ENCODE data around the gene MORC2. TPM values are rescaled to one million over a fixed set of nuclear protein-coding genes. Genes with fewer than 3 reads are reported as not detected.

Gene MORC2
- total and polyA plus RNA-seq, 2 of the 13 experiments (the other 11 are each of a cell fraction or from before 2014, with no cell fraction given) = 11.9 to 18.3 TPM

DNA sequence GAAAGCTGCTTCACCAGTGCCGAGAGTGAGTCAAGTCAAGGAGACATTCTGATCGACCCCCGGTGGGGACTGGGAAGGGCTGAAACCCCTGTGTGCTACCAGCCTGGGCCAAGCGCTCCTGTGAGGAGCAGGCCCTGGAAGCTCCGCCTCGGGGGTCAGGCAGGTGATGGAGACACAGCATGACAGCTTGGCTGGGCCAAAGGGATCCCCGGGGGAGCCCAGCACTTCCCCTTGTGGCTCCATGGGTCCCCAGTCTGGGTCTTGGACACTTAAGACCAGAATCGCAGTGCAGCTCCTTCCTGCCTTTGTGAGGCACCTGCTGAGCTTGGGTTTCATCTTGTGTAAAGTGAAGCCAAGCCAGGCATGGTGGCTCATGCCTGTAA, 89.2 kb downstream of the MORC2 start:
- peak overlapping the region in 1 of 3 experiments; percentile 40; a peak in 1 of 6 replicates for H3K4me3 ChIP-seq (replicated peaks in 1 of 3; ENCODE audit: insufficient read depth in 1 of 3, low read depth in 2 of 3, low read length in 3 of 3)
- in situ Hi-C loops (cut with HindIII; ENCODE audit: extremely low pct_ligation_motif_present, low pct_unique_long_range_greater_than_20kb) = no loop called here
- H2AFZ ChIP-seq (ENCODE audit: low read length) = no peak overlapping the region
- ATAC-seq (no peak), DNase-seq (ENCODE audit: low spot score) (no peak), FAIRE-seq (no peak)
- no peaks in the 10 kb centered on the region for H3K36me3 ChIP-seq (replicated peaks in 1 of 2; ENCODE audit: control insufficient read depth in 1 of 2, insufficient read depth in 2 of 2, low read length in 2 of 2)
- peak overlapping the region; percentile 43; the same call in 1 of the 2 replicates for H3K9ac ChIP-seq (ENCODE audit: insufficient read depth, low read depth, low read length)
- WGBS (ENCODE audit: low lambda C conversion rate) = 0% methylated on average over 1 of the region's 8 CpGs
- ChIA-PET CTCF (ENCODE audit: low intra/inter-chr PET ratio, low total read pairs) (no interaction called here), POLR2A (no interaction called here)
- no peak overlapping the region for H3K27ac ChIP-seq (ENCODE audit: extremely low read length, insufficient read depth, low read length)
- H3K4me2 ChIP-seq (ENCODE audit: low read depth, low read length) = peak overlapping the region; percentile 57
- H3K9me3 ChIP-seq (ENCODE audit: low read length) = no peaks in the 10 kb centered on the region
- H4K20me1 ChIP-seq (ENCODE audit: insufficient read depth, low read length) = no peaks in the 10 kb centered on the region
- BruUV-seq (replicated peaks) = no TSS peak
- H3K27me3 ChIP-seq (ENCODE audit: control insufficient read depth in 1 of 2, insufficient read depth in 2 of 2, low read length in 2 of 2) = peaks cover 2 to 21% of the 10 kb centered on the region in 2 experiments; a peak in 3 of 5 replicates
- H3K4me1 ChIP-seq (ENCODE audit: insufficient read depth, low read length) = peaks cover 58% of the 10 kb centered on the region
- no peaks in the 10 kb centered on the region for H3K79me2 ChIP-seq (ENCODE audit: insufficient read depth, low read length)
- intact Hi-C loops (cut with micrococcal nuclease; ENCODE audit: unreplicated experiment) = no loop called here
- TF ChIP-seq, protein P1, sequence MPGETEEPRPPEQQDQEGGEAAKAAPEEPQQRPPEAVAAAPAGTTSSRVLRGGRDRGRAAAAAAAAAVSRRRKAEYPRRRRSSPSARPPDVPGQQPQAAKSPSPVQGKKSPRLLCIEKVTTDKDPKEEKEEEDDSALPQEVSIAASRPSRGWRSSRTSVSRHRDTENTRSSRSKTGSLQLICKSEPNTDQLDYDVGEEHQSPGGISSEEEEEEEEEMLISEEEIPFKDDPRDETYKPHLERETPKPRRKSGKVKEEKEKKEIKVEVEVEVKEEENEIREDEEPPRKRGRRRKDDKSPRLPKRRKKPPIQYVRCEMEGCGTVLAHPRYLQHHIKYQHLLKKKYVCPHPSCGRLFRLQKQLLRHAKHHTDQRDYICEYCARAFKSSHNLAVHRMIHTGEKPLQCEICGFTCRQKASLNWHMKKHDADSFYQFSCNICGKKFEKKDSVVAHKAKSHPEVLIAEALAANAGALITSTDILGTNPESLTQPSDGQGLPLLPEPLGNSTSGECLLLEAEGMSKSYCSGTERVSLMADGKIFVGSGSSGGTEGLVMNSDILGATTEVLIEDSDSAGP (CRISPR knock-in tag; IDR thresholded peaks at IDR 0.05; ENCODE audit: borderline replicate concordance) = 0 out of 2 replicates have a peak, but pooled peaks have one; percentile 25
- peak; percentile 11; the same call in 1 of the 2 replicates for TF ChIP-seq ZFX (CRISPR knock-in tag; IDR thresholded peaks at IDR 0.05; ENCODE audit: low read depth)
- TF ChIP-seq, protein P2, sequence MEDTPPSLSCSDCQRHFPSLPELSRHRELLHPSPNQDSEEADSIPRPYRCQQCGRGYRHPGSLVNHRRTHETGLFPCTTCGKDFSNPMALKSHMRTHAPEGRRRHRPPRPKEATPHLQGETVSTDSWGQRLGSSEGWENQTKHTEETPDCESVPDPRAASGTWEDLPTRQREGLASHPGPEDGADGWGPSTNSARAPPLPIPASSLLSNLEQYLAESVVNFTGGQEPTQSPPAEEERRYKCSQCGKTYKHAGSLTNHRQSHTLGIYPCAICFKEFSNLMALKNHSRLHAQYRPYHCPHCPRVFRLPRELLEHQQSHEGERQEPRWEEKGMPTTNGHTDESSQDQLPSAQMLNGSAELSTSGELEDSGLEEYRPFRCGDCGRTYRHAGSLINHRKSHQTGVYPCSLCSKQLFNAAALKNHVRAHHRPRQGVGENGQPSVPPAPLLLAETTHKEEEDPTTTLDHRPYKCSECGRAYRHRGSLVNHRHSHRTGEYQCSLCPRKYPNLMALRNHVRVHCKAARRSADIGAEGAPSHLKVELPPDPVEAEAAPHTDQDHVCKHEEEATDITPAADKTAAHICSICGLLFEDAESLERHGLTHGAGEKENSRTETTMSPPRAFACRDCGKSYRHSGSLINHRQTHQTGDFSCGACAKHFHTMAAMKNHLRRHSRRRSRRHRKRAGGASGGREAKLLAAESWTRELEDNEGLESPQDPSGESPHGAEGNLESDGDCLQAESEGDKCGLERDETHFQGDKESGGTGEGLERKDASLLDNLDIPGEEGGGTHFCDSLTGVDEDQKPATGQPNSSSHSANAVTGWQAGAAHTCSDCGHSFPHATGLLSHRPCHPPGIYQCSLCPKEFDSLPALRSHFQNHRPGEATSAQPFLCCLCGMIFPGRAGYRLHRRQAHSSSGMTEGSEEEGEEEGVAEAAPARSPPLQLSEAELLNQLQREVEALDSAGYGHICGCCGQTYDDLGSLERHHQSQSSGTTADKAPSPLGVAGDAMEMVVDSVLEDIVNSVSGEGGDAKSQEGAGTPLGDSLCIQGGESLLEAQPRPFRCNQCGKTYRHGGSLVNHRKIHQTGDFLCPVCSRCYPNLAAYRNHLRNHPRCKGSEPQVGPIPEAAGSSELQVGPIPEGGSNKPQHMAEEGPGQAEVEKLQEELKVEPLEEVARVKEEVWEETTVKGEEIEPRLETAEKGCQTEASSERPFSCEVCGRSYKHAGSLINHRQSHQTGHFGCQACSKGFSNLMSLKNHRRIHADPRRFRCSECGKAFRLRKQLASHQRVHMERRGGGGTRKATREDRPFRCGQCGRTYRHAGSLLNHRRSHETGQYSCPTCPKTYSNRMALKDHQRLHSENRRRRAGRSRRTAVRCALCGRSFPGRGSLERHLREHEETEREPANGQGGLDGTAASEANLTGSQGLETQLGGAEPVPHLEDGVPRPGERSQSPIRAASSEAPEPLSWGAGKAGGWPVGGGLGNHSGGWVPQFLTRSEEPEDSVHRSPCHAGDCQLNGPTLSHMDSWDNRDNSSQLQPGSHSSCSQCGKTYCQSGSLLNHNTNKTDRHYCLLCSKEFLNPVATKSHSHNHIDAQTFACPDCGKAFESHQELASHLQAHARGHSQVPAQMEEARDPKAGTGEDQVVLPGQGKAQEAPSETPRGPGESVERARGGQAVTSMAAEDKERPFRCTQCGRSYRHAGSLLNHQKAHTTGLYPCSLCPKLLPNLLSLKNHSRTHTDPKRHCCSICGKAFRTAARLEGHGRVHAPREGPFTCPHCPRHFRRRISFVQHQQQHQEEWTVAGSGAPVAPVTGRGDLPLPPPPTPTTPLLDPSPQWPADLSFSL (CRISPR knock-in tag; IDR thresholded peaks at IDR 0.05) = no peak
- no peak for TF ChIP-seq SMC3 (IDR thresholded peaks at IDR 0.05; ENCODE audit: low read length)
- no peak for TF ChIP-seq ZNF205 (CRISPR knock-in tag; IDR thresholded peaks at IDR 0.05)
- no peak for TF ChIP-seq TAF1 (CRISPR knock-in tag; IDR thresholded peaks at IDR 0.05)
- TF ChIP-seq ZNF264 (CRISPR knock-in tag; IDR thresholded peaks at IDR 0.05) = no peak

Measured in HepG2 (cell line).